Ishikawa (cell line): Measurements from ENCODE around the gene AP1S1.

Experiments used
- CEBPB ChIP-seq: IDR thresholded peaks from 2 replicates; pipeline ENCODE4 v1.6.1; 2012
- CREB1 ChIP-seq: IDR thresholded peaks from 2 replicates; pipeline ENCODE4 v1.6.1; 2012; ENCODE audit warnings: low read depth
- EGR1 ChIP-seq: IDR thresholded peaks from 2 replicates; pipeline ENCODE4 v1.6.1; 2012
- EP300 ChIP-seq: IDR thresholded peaks from 2 replicates; pipeline ENCODE4 v1.6.1; 2012; ENCODE audit warnings: borderline replicate concordance
- FOXM1 ChIP-seq: IDR thresholded peaks from 2 replicates; pipeline ENCODE4 v1.6.1; 2012; ENCODE audit warnings: low read depth, borderline replicate concordance
- NFIC ChIP-seq: IDR thresholded peaks from 2 replicates; pipeline ENCODE4 v1.6.1; 2012
- RAD21 ChIP-seq: IDR thresholded peaks from 2 replicates; pipeline ENCODE4 v1.6.1; 2012; ENCODE audit warnings: low read depth
- REST ChIP-seq: IDR thresholded peaks from 2 replicates; pipeline ENCODE4 v1.6.1; 2012; ENCODE audit warnings: low read depth, mild to moderate bottlenecking
- TAF1 ChIP-seq: IDR thresholded peaks from 2 replicates; pipeline ENCODE4 v1.6.1; 2012; ENCODE audit warnings: low read depth, mild to moderate bottlenecking
- TCF12 ChIP-seq: IDR thresholded peaks from 2 replicates; pipeline ENCODE4 v1.6.1; 2012; ENCODE audit warnings: low read depth
- TEAD4 ChIP-seq: IDR thresholded peaks from 2 replicates; pipeline ENCODE4 v1.6.1; 2012
- YY1 ChIP-seq: IDR thresholded peaks from 2 replicates; pipeline ENCODE4 v1.6.1; 2012; ENCODE audit warnings: low read depth
- ZBTB7A ChIP-seq: IDR thresholded peaks from 2 replicates; pipeline ENCODE4 v1.6.1; 2012; ENCODE audit warnings: low read depth
- TF ChIP-seq, protein P1 (sequence below): IDR thresholded peaks from 2 replicates; pipeline ENCODE4 v1.6.1; 2012
- TF ChIP-seq, protein P2 (sequence below): IDR thresholded peaks from 2 replicates; pipeline ENCODE4 v1.6.1; 2012

AP1S1 gene

DNA sequence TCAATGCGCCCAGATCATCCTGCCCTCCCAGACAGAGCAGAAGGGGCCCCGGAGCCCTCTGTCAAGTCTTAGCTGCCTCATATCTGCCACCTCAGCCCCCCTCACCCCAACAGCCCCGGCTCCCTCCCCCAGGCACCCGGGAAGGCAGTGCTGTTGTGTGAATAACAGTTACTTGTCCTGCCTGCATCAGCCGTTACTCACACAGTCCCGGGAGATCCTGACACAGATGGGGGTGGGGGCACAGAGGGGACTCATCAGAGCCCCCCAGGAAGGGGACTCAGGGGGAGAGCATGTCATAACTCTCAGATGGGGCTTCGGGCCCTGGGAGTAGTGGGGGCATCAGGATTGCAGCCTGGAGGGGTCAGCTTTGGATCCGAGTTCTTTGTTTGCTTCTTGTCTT is 39.8 kb upstream of the AP1S1 start:
- TF ChIP-seq REST = no peak
- no peak for TF ChIP-seq CREB1
- TF ChIP-seq ZBTB7A = no peak

DNA sequence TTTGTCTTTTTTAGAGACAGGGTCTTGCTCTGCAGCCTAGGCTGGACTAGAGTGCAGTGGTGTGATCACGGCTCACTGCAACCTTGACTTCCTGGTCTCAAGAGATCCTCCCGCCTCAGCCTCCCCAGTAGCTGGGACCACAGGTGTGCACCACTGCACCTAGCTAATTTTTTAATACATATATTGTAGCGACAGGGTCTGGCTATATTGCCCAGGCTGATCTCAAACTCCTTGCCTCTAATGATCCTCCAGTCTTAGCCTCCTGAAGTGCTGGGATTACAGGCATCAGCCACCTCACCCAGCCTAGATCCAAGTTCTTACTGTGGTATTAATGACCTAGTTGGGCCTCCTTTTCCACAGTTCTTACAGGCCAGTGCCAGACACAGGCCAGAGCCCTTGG is 39.1 kb upstream of the AP1S1 start:
- TF ChIP-seq YY1 = no peak
- TF ChIP-seq TCF12 = no peak
- no peak for TF ChIP-seq TEAD4
- TF ChIP-seq CEBPB = no peak
- TF ChIP-seq ZBTB7A = no peak
- no peak for TF ChIP-seq TAF1
- no peak for TF ChIP-seq RAD21
- no peak for TF ChIP-seq REST
- TF ChIP-seq FOXM1 = no peak

GRCh38 chr7:101116898-101117297 is 37.4 kb upstream of the AP1S1 start:
- TF ChIP-seq CEBPB = no peak
- no peak for TF ChIP-seq EGR1
- TF ChIP-seq, protein P1, sequence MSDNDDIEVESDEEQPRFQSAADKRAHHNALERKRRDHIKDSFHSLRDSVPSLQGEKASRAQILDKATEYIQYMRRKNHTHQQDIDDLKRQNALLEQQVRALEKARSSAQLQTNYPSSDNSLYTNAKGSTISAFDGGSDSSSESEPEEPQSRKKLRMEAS = no peak
- no peak for TF ChIP-seq YY1
- no peak for TF ChIP-seq REST
- no peak for TF ChIP-seq ZBTB7A
- TF ChIP-seq, protein P2, sequence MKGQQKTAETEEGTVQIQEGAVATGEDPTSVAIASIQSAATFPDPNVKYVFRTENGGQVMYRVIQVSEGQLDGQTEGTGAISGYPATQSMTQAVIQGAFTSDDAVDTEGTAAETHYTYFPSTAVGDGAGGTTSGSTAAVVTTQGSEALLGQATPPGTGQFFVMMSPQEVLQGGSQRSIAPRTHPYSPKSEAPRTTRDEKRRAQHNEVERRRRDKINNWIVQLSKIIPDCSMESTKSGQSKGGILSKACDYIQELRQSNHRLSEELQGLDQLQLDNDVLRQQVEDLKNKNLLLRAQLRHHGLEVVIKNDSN = no peak
- no peak for TF ChIP-seq NFIC
- TF ChIP-seq FOXM1 = no peak
- TF ChIP-seq TAF1 = no peak
- no peak for TF ChIP-seq CREB1
- TF ChIP-seq EP300 = no peak
- TF ChIP-seq TEAD4 = no peak
- no peak for TF ChIP-seq RAD21

GRCh38 chr7:101118856-101119255 is 35.4 kb upstream of the AP1S1 start:
- no peak for TF ChIP-seq REST
- no peak for TF ChIP-seq YY1
- TF ChIP-seq EGR1 = no peak
- TF ChIP-seq RAD21 = no peak
- no peak for TF ChIP-seq TEAD4
- no peak for TF ChIP-seq CREB1
- TF ChIP-seq TCF12 = no peak
- TF ChIP-seq NFIC = no peak

DNA sequence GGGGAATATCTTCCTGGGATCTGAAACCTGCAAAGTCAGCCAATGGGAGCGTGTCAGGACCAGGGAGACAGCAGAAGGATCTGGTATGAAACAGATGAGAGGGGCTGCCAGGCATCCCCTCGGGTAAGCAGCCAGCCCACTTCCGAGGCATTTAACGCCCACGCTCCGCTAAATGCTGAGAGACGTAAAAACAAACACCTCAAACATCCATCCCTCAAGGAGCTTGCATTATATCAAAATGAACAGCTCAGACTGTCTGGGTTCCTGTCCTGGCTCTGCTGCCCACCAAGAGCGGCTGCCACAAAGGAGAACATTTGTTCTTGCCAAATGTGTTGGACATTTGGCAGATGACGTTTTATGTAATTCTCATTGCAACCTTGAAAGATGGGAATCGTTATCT is 34.4 kb upstream of the AP1S1 start:
- TF ChIP-seq TEAD4 (no peak), ZBTB7A (no peak), CREB1 (no peak), FOXM1 (no peak), NFIC (no peak), YY1 (no peak), TAF1 (no peak), RAD21 (no peak), CEBPB (no peak)
- TF ChIP-seq, protein P1 = no peak
- TF ChIP-seq, protein P2 = no peak
